ENCODE measurements around the gene WDR62.
"Not testable (repeated sequence)": the region's sequence is repeated elsewhere in the genome, so short reads cannot be mapped to it uniquely, and the experiment has no call there.

The WDR62 gene

GRCh38 chr19:36031308-36031707 lies 23.4 kb upstream of the WDR62 start:
- H3K27ac ChIP-seq, result no peak overlapping the region
- peak; percentile 27 for DNase-seq
- peaks cover 12% of the 10 kb centered on the region for H3K36me3 ChIP-seq
- H3K27me3 ChIP-seq (ENCODE audit: insufficient read depth, low read depth, severe bottlenecking), result no peaks in the 10 kb centered on the region
- TF ChIP-seq, protein P1, sequence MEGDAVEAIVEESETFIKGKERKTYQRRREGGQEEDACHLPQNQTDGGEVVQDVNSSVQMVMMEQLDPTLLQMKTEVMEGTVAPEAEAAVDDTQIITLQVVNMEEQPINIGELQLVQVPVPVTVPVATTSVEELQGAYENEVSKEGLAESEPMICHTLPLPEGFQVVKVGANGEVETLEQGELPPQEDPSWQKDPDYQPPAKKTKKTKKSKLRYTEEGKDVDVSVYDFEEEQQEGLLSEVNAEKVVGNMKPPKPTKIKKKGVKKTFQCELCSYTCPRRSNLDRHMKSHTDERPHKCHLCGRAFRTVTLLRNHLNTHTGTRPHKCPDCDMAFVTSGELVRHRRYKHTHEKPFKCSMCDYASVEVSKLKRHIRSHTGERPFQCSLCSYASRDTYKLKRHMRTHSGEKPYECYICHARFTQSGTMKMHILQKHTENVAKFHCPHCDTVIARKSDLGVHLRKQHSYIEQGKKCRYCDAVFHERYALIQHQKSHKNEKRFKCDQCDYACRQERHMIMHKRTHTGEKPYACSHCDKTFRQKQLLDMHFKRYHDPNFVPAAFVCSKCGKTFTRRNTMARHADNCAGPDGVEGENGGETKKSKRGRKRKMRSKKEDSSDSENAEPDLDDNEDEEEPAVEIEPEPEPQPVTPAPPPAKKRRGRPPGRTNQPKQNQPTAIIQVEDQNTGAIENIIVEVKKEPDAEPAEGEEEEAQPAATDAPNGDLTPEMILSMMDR (IDR thresholded peaks at IDR 0.05; ENCODE audit: low read depth, low read length), result no peak
- no peaks in the 10 kb centered on the region for H3K9me3 ChIP-seq (ENCODE audit: severe bottlenecking)
- H3K4me3 ChIP-seq (ENCODE audit: low read depth, low read length), result peak overlapping the region; percentile 18

- Histone ChIP-seq H3K4me3 (ENCODE audit: low read depth, low read length) (peak within 1 kb of the TSS; percentile 74), H3K36me3 (peaks cover 5% of the 10 kb centered on the region; the same call in 1 of the 2 replicates), H3K27ac (no peak within 1 kb of the TSS), H3K9me3 (ENCODE audit: severe bottlenecking) (no peaks in the 10 kb centered on the region), H3K27me3 (ENCODE audit: insufficient read depth, low read depth, severe bottlenecking) (no peaks in the 10 kb centered on the region)
- TF ChIP-seq, protein P1 (IDR thresholded peaks at IDR 0.05; ENCODE audit: low read depth, low read length), result 0 out of 2 replicates have a peak, but pooled peaks have one; percentile 1
- peak; percentile 80 for DNase-seq
Measured at GRCh38 chr19:36032251-36033104, 22.2 kb upstream of the WDR62 start, which contains the start of gene CLIP3. CLIP3 (minus strand) TSS chr19:36032873; CDS start chr19:36032357, 516 bp downstream.

GRCh38 chr19:36040495-36040894 lies 14.2 kb upstream of the WDR62 start:
- DNase-seq, result no peak
- Histone ChIP-seq H3K27ac (no peak overlapping the region), H3K4me3 (ENCODE audit: low read depth, low read length) (no peak overlapping the region), H3K36me3 (no peaks in the 10 kb centered on the region; the same call in 1 of the 2 replicates), H3K9me3 (ENCODE audit: severe bottlenecking) (no peaks in the 10 kb centered on the region), H3K27me3 (ENCODE audit: insufficient read depth, low read depth, severe bottlenecking) (no peaks in the 10 kb centered on the region)
- TF ChIP-seq, protein P1 (IDR thresholded peaks at IDR 0.05; ENCODE audit: low read depth, low read length), result no peak

GRCh38 chr19:36041092-36041491 lies 13.6 kb upstream of the WDR62 start:
- not testable (repeated sequence) for DNase-seq; H3K4me3 ChIP-seq (ENCODE audit: low read depth, low read length); H3K9me3 ChIP-seq (ENCODE audit: severe bottlenecking); H3K27me3 ChIP-seq (ENCODE audit: insufficient read depth, low read depth, severe bottlenecking); H3K36me3 ChIP-seq; H3K27ac ChIP-seq

DNA sequence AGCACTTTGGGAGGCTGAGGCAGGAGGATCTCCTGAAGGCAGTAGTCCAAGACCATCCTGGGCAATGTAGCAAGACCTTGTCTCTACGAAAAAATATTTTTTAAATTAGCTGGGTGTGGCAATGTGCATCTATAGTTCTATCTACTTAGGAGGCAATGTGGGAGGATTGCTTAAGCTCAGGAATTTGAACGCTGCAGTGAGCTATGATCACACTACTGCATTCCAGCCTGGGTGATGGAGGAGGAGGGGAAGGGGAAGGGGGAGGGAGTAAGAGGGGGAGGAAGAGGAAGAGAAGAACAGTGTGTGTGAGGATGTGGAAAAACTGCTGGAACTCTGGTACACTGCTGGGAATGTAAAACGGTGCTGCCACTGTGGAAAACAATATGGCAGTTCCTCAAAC lies 12.9 kb upstream of the WDR62 start:
- Histone ChIP-seq H3K27ac (no peak overlapping the region), H3K4me3 (ENCODE audit: low read depth, low read length) (no peak overlapping the region), H3K36me3 (no peaks in the 10 kb centered on the region; the same call in 1 of the 2 replicates), H3K9me3 (ENCODE audit: severe bottlenecking) (no peaks in the 10 kb centered on the region), H3K27me3 (ENCODE audit: insufficient read depth, low read depth, severe bottlenecking) (no peaks in the 10 kb centered on the region)
- TF ChIP-seq, protein P1 (IDR thresholded peaks at IDR 0.05; ENCODE audit: low read depth, low read length), result no peak
- no peak for DNase-seq

- TF ChIP-seq, protein P1 (IDR thresholded peaks at IDR 0.05; ENCODE audit: low read depth, low read length), result no peak
- H3K36me3 ChIP-seq, result no peaks in the 10 kb centered on the region
- no peak for DNase-seq
- H3K27me3 ChIP-seq (ENCODE audit: insufficient read depth, low read depth, severe bottlenecking), result no peaks in the 10 kb centered on the region
- no peaks in the 10 kb centered on the region for H3K9me3 ChIP-seq (ENCODE audit: severe bottlenecking)
- no peak overlapping the region for H3K27ac ChIP-seq
- no peak overlapping the region for H3K4me3 ChIP-seq (ENCODE audit: low read depth, low read length)
Measured at GRCh38 chr19:36043952-36044351, 10.7 kb upstream of the WDR62 start.
